Breast epithelium (tissue), 3 donors: ENCODE results near the gene CD7.

ENCODE experiments used
- POLR2A ChIP-seq: fragments of 450-650 bp; IDR thresholded peaks from one replicate; pipeline ENCODE4 v1.6.1; 2016; ENCODE audit warnings: antibody characterized with exemption, mild to moderate bottlenecking, moderate library complexity
- POLR2AphosphoS5 ChIP-seq, 3 donors: sonication (generic); formaldehyde crosslinking; IDR thresholded peaks; one replicate each; pipeline ENCODE4 v1.6.1; 2017; ENCODE audit warnings: antibody characterized with exemption in 3 of 3

DNA sequence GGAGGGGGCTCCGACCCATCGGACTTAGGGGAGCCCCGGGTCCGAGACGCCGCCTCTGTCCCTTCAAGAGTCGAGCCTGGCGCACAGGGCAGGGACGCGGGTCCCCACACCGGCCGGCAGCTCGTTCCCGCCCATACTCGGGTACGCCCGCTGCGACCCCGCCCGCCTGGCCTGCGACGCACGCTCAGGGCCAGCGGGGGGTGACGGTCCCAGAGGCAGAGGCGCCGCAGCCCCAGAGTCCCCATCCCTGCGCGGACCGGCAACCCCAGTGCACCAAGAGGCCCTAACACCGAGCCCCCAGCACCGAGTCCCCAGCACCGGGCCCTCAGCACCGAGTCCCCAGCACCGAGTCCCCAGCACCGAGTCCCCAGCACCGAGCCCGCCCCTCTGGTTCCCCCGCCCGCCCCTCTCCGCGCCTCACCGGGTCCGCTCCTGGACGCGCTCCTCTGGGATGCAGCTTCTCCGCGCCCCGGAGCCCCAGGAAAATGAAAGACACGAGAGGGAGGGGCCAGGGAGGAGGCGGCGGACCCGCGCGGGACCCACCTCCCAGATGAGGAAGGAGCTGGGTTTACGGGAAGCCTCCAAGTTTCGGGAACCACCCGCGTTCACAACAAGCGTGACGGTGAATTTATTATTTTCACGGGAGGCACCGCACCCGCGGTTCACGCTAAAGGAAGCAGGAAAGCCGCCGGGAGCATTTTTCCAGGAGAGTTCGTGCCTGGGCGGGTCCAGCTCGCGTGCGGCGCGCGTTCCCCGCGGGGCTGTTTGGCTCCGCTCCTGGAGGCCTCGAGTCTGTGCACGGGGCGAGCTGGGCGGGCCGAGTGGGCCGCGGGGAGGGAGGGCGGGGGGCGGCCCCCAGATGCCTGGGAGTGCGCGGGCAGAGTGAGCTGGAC is 16.1 kb upstream of the CD7 start, which contains the start of gene SECTM1:
- TF ChIP-seq POLR2A = no peak
- TF ChIP-seq POLR2AphosphoS5 (IDR thresholded peaks at IDR 0.05) = peak in 2 of 3 donors; percentile 26 to 47
